MV-4-11 (cell line): Measurements from ENCODE around the gene CCSER1.

Experiments
- DNase-seq: peaks from one replicate; lab custom pipeline; 2025; lab: John Stamatoyannopoulos, UW

The CCSER1 gene

GRCh38 chr4:90128961-90129495 lies 1.8 kb downstream of the CCSER1 start:
- no peak for DNase-seq

GRCh38 chr4:90130076-90130475 lies 2.9 kb downstream of the CCSER1 start:
- no peak for DNase-seq

GRCh38 chr4:90137555-90137954 lies 10.4 kb downstream of the CCSER1 start:
- no peak for DNase-seq

- DNase-seq: no peak
Observed at GRCh38 chr4:90142081-90142480, 14.9 kb downstream of the CCSER1 start.

- DNase-seq: no peak
Observed at GRCh38 chr4:90145319-90145718, 18.1 kb downstream of the CCSER1 start.

- DNase-seq: no peak
Observed at GRCh38 chr4:90146306-90146705, 19.1 kb downstream of the CCSER1 start.

- DNase-seq: no peak
Observed at GRCh38 chr4:90148574-90149148, 21.5 kb downstream of the CCSER1 start.

- no peak for DNase-seq
Observed at GRCh38 chr4:90152024-90152423, 24.8 kb downstream of the CCSER1 start.

GRCh38 chr4:90159193-90159592 lies 32.0 kb downstream of the CCSER1 start:
- DNase-seq: no peak

- no peak for DNase-seq
Observed at GRCh38 chr4:90160044-90160443, 32.9 kb downstream of the CCSER1 start.

- DNase-seq: no peak
Observed at GRCh38 chr4:90162566-90162965, 35.4 kb downstream of the CCSER1 start.

GRCh38 chr4:90163872-90164271 lies 36.7 kb downstream of the CCSER1 start:
- DNase-seq: no peak

- DNase-seq: no peak
Observed at GRCh38 chr4:90165883-90166282, 38.7 kb downstream of the CCSER1 start.

GRCh38 chr4:90171491-90171890 lies 44.3 kb downstream of the CCSER1 start:
- DNase-seq: no peak

GRCh38 chr4:90174621-90175023 lies 47.4 kb downstream of the CCSER1 start:
- DNase-seq: no peak

- no peak for DNase-seq
Observed at GRCh38 chr4:90181644-90182043, 54.5 kb downstream of the CCSER1 start.

- no peak for DNase-seq
Observed at GRCh38 chr4:90183254-90183653, 56.1 kb downstream of the CCSER1 start.

GRCh38 chr4:90184560-90184959 lies 57.4 kb downstream of the CCSER1 start:
- no peak for DNase-seq

GRCh38 chr4:90185416-90185815 lies 58.2 kb downstream of the CCSER1 start:
- no peak for DNase-seq

- DNase-seq: no peak
Observed at GRCh38 chr4:90186229-90186628, 59.0 kb downstream of the CCSER1 start.

GRCh38 chr4:90187148-90187884 lies 60.1 kb downstream of the CCSER1 start:
- no peak for DNase-seq

GRCh38 chr4:90189178-90189577 lies 62.0 kb downstream of the CCSER1 start:
- DNase-seq: no peak

GRCh38 chr4:90189946-90190345 lies 62.8 kb downstream of the CCSER1 start:
- no peak for DNase-seq

- DNase-seq: no peak
Observed at GRCh38 chr4:90190525-90190924, 63.3 kb downstream of the CCSER1 start.
